Measurements from ENCODE around the gene NUDC. TPM values are rescaled to one million over a fixed set of nuclear protein-coding genes. Genes with fewer than 3 reads are reported as not detected.

Gene NUDC
- total and polyA plus RNA-seq, 9 of the 15 experiments (the other 6 are each of a cell fraction or from before 2014, with no cell fraction given): 9.8 to 234 (median 149) TPM

GRCh38 chr1:26993237-26994019 lies 71.9 kb downstream of the NUDC start, which contains the start of gene TRNP1 (continued):
- TF ChIP-seq LEF1 (IDR thresholded peaks at IDR 0.05): no peak
- 0 out of 2 replicates have a peak, but pooled peaks have one; percentile 28 for TF ChIP-seq CGGBP1 (CRISPR knock-in tag; IDR thresholded peaks at IDR 0.05)
- TF ChIP-seq ZNF740 (CRISPR knock-in tag; IDR thresholded peaks at IDR 0.05): peak; percentile 84
- peak in 1 of 2 experiments; percentile 96; a peak in 2 of 4 replicates for TF ChIP-seq ZNF740 (tag; IDR thresholded peaks at IDR 0.05)
- TF ChIP-seq ZNF3 (CRISPR knock-in tag; IDR thresholded peaks at IDR 0.05): no peak
- TF ChIP-seq NFXL1 (CRISPR knock-in tag; IDR thresholded peaks at IDR 0.05): no peak
- TF ChIP-seq MYBL2 (IDR thresholded peaks at IDR 0.05; ENCODE audit: low read depth): no peak
- no peak for TF ChIP-seq MYBL2 (CRISPR knock-in tag; IDR thresholded peaks at IDR 0.05; ENCODE audit: borderline replicate concordance)
- TF ChIP-seq TOE1 (IDR thresholded peaks at IDR 0.05; ENCODE audit: borderline replicate concordance): no peak
- TF ChIP-seq TOE1 (CRISPR knock-in tag; IDR thresholded peaks at IDR 0.05; ENCODE audit: borderline replicate concordance, low read depth): no peak
- no peak for TF ChIP-seq WHSC1 (IDR thresholded peaks at IDR 0.05; ENCODE audit: low read length)
- TF ChIP-seq FOS (IDR thresholded peaks at IDR 0.05; ENCODE audit: extremely low read depth, insufficient read length): no peak
- no peak for TF ChIP-seq ZNF165 (CRISPR knock-in tag; IDR thresholded peaks at IDR 0.05; ENCODE audit: borderline replicate concordance)
- no peak for TF ChIP-seq RERE (CRISPR knock-in tag; IDR thresholded peaks at IDR 0.05; ENCODE audit: borderline replicate concordance)
- no peak for TF ChIP-seq SRSF7 (optimal IDR thresholded peaks at IDR 0.05; ENCODE audit: low read depth, low read length)
- TF ChIP-seq ATF3 (IDR thresholded peaks at IDR 0.05): no peak
- TF ChIP-seq ATF3 (CRISPR knock-in tag; conservative IDR thresholded peaks at IDR 0.05): no peak
- TF ChIP-seq KDM2B (CRISPR knock-in tag; IDR thresholded peaks at IDR 0.05): 0 out of 2 replicates have a peak, but pooled peaks have one; percentile 57
- no peak for TF ChIP-seq DPF2 (IDR thresholded peaks at IDR 0.05)
- no peak for TF ChIP-seq ZNF253 (CRISPR knock-in tag; conservative IDR thresholded peaks at IDR 0.05)
